ENCODE data around the gene SRGAP1. TPM values are rescaled to one million over a fixed set of nuclear protein-coding genes. Genes with fewer than 3 reads are reported as not detected.

SRGAP1 gene
- total and polyA plus RNA-seq, 8 donors, result 0.70 to 37.9 (median 9.8) TPM

DNA sequence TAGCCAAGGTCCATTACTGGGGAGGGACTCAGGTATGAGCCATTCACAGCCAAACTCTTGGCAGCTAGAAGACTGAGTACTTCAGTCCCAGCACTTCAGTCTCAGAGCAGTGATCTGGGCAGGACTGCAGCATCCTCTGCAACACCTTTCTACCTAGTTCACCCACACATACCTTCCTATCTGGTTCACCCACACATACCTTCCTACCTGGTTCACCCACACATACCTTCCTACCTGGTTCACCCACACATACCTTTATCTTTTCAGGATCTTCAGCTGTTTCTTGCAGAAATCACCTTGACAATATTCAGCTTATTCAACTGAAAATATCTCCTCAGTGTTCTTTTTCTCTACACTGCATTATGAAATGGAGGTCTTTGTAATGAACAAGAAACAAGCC lies 101.3 kb downstream of the SRGAP1 start:
- Histone ChIP-seq H3K9me3 (no peaks in the 10 kb centered on the region), H3K27ac (no peak overlapping the region), H3K4me3 (no peak overlapping the region), H3K27me3 (no peaks in the 10 kb centered on the region), H3K4me1 (peaks cover 0 to 17% (median 5%) of the 10 kb centered on the region in 4 donors), H3K36me3 (no peaks in the 10 kb centered on the region)
- DNase-seq, result no peak
- TF ChIP-seq CTCF (IDR thresholded peaks at IDR 0.05), result no peak
- TF ChIP-seq POLR2AphosphoS5 (IDR thresholded peaks at IDR 0.05), result no peak
- TF ChIP-seq EP300 (IDR thresholded peaks at IDR 0.05), result no peak
- TF ChIP-seq POLR2A (IDR thresholded peaks at IDR 0.05), result no peak
- intact Hi-C loops (cut with DNase I; ENCODE audit: low total_unique reads), result no loop called here

GRCh38 chr12:63948211-63948610 lies 103.7 kb downstream of the SRGAP1 start:
- Histone ChIP-seq H3K4me1 (peaks cover 0 to 15% (median 5%) of the 10 kb centered on the region in 4 donors), H3K9me3 (no peaks in the 10 kb centered on the region), H3K27me3 (no peaks in the 10 kb centered on the region), H3K36me3 (no peaks in the 10 kb centered on the region), H3K4me3 (no peak overlapping the region), H3K27ac (no peak overlapping the region)
- TF ChIP-seq CTCF (IDR thresholded peaks at IDR 0.05), result no peak
- TF ChIP-seq EP300 (IDR thresholded peaks at IDR 0.05), result no peak
- no peak for TF ChIP-seq POLR2AphosphoS5 (IDR thresholded peaks at IDR 0.05)
- no peak for TF ChIP-seq POLR2A (IDR thresholded peaks at IDR 0.05)
- intact Hi-C loops (cut with DNase I; ENCODE audit: low total_unique reads), result no loop called here
- no peak for DNase-seq

GRCh38 chr12:63949902-63950301 lies 105.4 kb downstream of the SRGAP1 start:
- WGBS, 5 donors, result 21 to 37% (median 26%) methylated on average over 2 of the region's 2 CpGs
- intact Hi-C loops (cut with DNase I; ENCODE audit: low total_unique reads), result no loop called here
- peak in 1 of 2 donors; percentile 69 for DNase-seq
- Histone ChIP-seq H3K36me3 (no peaks in the 10 kb centered on the region), H3K4me3 (no peak overlapping the region), H3K9me3 (no peaks in the 10 kb centered on the region), H3K27ac (peak overlapping the region in 2 of 5 donors; percentile 21 to 35), H3K27me3 (no peaks in the 10 kb centered on the region), H3K4me1 (peaks cover under 1 to 16% (median 6%) of the 10 kb centered on the region in 4 donors)
- TF ChIP-seq POLR2A (IDR thresholded peaks at IDR 0.05) (no peak), CTCF (IDR thresholded peaks at IDR 0.05) (no peak), POLR2AphosphoS5 (IDR thresholded peaks at IDR 0.05) (no peak), EP300 (IDR thresholded peaks at IDR 0.05) (no peak)

GRCh38 chr12:63952995-63953394 lies 108.5 kb downstream of the SRGAP1 start:
- Histone ChIP-seq H3K9me3 (no peaks in the 10 kb centered on the region), H3K27ac (no peak overlapping the region), H3K27me3 (no peaks in the 10 kb centered on the region), H3K36me3 (no peaks in the 10 kb centered on the region), H3K4me1 (peaks cover 7 to 35% (median 15%) of the 10 kb centered on the region in 4 donors), H3K4me3 (no peak overlapping the region)
- intact Hi-C loops (cut with DNase I; ENCODE audit: low total_unique reads), result no loop called here
- no peak for DNase-seq
- 33 to 85% (median 70%) methylated on average over 1 of the region's 1 CpG for WGBS, 5 donors
- TF ChIP-seq EP300 (IDR thresholded peaks at IDR 0.05) (no peak), CTCF (IDR thresholded peaks at IDR 0.05) (no peak), POLR2AphosphoS5 (IDR thresholded peaks at IDR 0.05) (no peak), POLR2A (IDR thresholded peaks at IDR 0.05) (no peak)

Measured in stomach (tissue), 9 donors.